Measurements from ENCODE around the gene ANP32A. TPM values are rescaled to one million over a fixed set of nuclear protein-coding genes. Genes with fewer than 3 reads are reported as not detected.
"Not testable (repeated sequence)": the region's sequence is repeated elsewhere in the genome, so short reads cannot be mapped to it uniquely, and the experiment has no call there.

Gene ANP32A
- total RNA-seq, 1 donor from 2014 or later: 90.3 TPM

DNA sequence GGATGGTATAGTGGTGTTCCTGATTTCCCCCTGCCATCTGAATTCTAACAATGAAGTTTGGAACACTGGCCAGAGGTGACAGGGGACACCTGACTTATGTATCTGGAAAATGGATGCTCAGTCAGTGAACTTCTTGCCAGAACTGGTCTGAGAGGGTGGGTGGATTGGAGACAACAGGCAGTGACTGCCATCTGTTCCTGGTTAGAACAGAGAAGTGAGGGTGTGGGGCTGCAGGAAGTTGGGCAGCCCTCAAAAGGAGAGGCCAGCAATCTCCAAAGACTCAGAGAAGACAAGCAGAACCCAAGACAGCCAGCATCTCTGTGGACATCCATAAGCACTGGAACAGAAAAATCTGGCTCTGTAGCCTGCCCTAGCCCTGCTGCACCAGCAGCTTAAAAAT lies 50.5 kb downstream of the ANP32A start:
- no peak for ATAC-seq
- no peak for DNase-seq (ENCODE audit: low spot score)
- intact Hi-C loops (cut with DNase I): no loop called here

GRCh38 chr15:68769702-68770101 lies 51.0 kb downstream of the ANP32A start:
- no peak for DNase-seq (ENCODE audit: low spot score)
- intact Hi-C loops (cut with DNase I): no loop called here
- ATAC-seq: no peak

- ATAC-seq (no peak), DNase-seq (ENCODE audit: low spot score) (no peak)
- intact Hi-C loops (cut with DNase I): no loop called here
Measured at GRCh38 chr15:68768321-68768720, 52.4 kb downstream of the ANP32A start.

- DNase-seq (ENCODE audit: low spot score): no peak
- intact Hi-C loops (cut with DNase I): no loop called here
- ATAC-seq: no peak
Measured at GRCh38 chr15:68767833-68768232, 52.9 kb downstream of the ANP32A start.

DNA sequence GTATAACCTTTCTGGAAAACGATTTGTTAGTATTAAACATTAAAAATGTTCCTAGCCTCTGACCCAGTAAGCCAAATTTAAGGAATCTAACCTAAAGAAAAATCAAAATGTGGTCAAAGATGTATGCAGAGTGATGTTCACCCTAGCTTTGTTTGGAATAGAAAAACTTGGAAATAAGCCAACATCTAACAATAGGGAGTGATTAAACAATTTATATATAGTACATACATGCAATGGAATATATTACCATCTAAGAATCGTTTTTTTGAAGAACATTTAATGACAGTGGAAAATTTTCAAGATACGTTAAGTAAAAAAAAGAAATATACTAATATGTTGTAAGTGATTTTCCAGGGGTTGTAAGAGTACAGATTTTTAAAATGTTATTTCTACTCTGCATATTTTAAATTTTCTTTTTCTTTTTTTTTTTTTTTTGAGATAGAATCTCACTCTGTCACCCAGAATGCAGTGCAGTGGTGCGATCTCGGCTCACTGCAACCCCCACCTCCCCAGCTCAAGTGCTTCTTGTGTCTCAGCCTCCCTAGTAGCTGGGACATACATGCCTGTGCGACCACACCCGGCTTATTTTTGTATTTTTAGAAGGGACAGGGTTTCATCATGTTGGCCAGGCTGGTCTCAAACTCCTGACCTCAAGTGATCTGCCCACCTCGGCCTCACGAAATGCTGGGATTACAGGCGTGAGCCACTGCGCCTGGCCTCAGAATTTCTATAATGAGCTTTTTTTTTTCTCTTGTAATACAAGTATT lies 54.9 kb downstream of the ANP32A start:
- intact Hi-C loops (cut with DNase I): no loop called here
- DNase-seq (ENCODE audit: low spot score): no peak
- no peak for ATAC-seq

DNA sequence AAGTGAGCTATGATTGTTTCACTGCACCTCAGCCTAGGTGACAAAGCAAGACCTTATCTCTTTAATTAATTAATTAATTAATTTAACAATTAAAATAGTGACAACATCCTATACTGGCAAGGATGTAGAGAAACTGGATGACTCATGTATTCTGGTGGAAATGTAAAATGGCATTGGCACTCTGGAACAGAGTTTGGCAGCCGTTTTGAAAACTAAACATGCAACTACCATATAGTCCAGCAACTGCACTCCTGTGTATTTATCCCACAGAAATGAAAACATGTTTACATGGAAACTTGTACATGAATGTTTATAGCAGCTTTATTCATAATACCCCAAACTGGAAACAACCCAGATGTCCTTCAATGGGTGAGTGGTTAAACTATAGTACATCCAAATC lies 56.6 kb downstream of the ANP32A start:
- ATAC-seq: no peak
- intact Hi-C loops (cut with DNase I): no loop called here
- no peak for DNase-seq (ENCODE audit: low spot score)

- intact Hi-C loops (cut with DNase I): no loop called here
- ATAC-seq (no peak), DNase-seq (ENCODE audit: low spot score) (no peak)
Measured at GRCh38 chr15:68763063-68763462, 57.6 kb downstream of the ANP32A start.

DNA sequence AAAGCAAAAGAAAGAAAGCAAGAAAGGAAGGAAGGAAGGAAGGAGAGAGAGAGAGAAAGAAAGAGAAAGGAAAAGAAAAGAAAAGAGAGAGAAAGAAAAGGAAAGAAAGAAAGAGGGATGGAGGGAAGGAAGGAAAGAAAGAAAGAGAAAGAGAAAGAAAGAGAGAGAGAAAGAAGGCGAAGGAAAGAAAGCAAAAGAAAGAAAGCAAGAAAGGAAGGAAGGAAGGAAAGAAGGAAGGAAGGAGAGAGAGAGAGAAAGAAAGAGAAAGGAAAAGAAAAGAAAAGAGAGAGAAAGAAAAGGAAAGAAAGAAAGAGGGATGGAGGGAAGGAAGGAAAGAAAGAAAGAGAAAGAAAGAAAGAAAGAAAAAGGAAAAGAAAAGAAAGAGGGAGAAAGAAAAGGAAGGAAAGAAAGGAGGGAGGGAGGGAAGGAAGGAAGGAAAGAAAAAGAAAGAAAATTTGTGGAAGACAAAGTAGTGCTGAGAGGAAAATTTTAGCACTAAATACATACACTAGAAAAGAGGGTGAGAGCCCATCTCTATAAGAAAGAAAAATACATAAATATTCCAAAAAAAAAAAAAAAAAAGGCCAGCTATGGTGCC lies 60.6 kb downstream of the ANP32A start:
- intact Hi-C loops (cut with DNase I); DNase-seq (ENCODE audit: low spot score): not testable (repeated sequence)

DNA sequence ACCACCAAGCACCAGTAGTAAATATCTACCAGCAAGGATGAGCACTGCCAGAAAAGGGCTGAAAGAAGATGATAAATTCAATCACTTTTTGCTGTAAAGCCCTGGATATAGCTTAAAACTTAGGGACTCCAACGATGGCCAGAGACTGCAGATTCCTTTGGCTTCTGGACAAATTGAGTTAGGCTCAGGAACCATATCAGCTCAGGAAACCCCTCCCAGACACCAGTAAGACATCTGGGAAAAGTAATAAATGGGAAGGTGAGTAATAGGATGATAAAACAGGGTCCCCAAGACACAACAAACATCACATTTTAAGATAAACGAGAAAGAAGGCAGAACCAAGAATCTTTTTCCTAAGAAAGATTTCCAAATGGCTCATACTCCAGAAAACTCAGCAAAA lies 65.0 kb downstream of the ANP32A start:
- DNase-seq (ENCODE audit: low spot score) (no peak), ATAC-seq (no peak)
- intact Hi-C loops (cut with DNase I): no loop called here

More for the DNA sequence above, 60.6 kb downstream of the ANP32A start:
- ATAC-seq: not testable (repeated sequence)

GRCh38 chr15:68751622-68752021 lies 69.1 kb downstream of the ANP32A start:
- intact Hi-C loops (cut with DNase I): no loop called here
- ATAC-seq: no peak

DNA sequence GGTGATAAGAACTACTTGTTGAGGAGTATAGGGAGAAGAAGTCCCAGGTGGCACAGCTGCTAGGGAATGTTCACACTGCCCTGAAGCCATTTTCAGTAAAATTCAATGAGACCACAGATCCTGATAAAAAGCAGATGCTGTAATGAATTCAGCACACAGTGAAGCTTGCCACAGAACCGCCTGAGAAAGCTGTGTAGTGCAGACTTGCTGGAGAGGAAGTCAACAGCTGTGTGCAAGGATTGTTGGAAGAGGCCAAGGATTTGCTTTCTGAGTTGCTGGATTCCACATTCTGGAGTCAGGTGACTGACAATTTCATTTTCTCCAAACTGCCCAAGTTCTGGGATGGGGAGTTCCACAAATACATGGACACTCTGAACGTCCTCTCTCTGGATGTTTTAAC lies 70.9 kb downstream of the ANP32A start:
- DNase-seq (ENCODE audit: low spot score): no peak
- intact Hi-C loops (cut with DNase I): no loop called here
- ATAC-seq: no peak

More at GRCh38 chr15:68751622-68752021, 69.1 kb downstream of the ANP32A start:
- no peak for DNase-seq (ENCODE audit: low spot score)

GRCh38 chr15:68749365-68749764 lies 71.3 kb downstream of the ANP32A start:
- no peak for ATAC-seq
- DNase-seq (ENCODE audit: low spot score): no peak
- intact Hi-C loops (cut with DNase I): no loop called here

DNA sequence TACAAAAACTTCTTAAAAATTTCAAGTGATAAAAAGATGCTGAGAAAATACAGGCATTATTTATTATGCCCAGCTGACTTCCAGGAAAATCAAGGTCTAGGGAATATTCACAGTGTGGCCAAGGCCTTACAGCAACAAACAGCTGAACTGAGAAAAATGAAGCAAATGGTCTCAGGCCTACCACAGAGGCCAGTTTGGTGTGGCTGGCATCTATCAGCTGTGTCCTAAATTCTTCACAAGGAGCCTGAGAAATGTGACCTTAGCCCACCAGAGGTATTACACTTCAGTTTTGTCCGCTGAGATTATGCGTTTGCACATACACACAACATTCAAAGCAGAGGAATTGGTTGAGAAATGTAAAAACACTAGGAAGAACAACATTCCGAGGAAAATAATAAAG lies 77.4 kb downstream of the ANP32A start:
- intact Hi-C loops (cut with DNase I): no loop called here
- no peak for DNase-seq (ENCODE audit: low spot score)
- ATAC-seq: no peak

DNA sequence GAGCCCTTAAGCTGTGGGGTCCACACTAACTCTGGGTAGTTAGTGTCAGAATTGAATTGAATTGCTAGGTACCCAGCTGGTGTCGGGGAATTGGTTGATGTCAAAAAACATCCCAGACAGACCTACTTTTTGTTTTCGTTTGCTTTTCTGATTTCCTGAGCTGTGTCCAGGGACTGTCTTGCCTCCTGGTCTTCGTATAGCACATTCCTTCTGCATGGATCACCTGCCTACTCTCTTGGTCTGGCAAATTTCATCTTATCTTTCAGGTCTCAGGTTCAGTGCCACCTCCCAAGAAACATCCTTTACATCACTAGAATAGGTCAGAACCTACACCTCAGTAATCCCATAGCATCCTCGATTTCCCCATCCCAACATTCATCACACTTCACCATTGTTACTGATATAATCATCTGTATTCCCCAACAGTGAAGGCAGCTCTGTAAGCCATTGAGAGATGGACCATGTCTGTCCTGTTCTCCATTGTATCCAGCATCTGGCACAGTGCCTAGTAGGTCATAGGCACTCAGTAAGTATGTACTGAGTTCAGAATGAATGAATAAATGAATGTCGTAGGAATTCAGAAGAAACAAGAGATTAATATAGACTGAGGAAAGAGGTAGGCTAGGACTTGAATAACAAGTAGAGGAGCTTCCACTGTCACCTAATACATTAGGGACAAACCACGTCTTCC lies 81.2 kb downstream of the ANP32A start:
- no peak for ATAC-seq
- intact Hi-C loops (cut with DNase I): no loop called here
- DNase-seq (ENCODE audit: low spot score): no peak

- ATAC-seq (no peak), DNase-seq (ENCODE audit: low spot score) (no peak)
- intact Hi-C loops (cut with DNase I): no loop called here
Measured at GRCh38 chr15:68735610-68736009, 85.1 kb downstream of the ANP32A start.

GRCh38 chr15:68734881-68735280 lies 85.8 kb downstream of the ANP32A start:
- ATAC-seq: no peak
- no peak for DNase-seq (ENCODE audit: low spot score)
- intact Hi-C loops (cut with DNase I): loop anchor here (5.0 kb wide), 1 partner anchor 193 kb away; no protein-coding TSS in a partner anchor

DNA sequence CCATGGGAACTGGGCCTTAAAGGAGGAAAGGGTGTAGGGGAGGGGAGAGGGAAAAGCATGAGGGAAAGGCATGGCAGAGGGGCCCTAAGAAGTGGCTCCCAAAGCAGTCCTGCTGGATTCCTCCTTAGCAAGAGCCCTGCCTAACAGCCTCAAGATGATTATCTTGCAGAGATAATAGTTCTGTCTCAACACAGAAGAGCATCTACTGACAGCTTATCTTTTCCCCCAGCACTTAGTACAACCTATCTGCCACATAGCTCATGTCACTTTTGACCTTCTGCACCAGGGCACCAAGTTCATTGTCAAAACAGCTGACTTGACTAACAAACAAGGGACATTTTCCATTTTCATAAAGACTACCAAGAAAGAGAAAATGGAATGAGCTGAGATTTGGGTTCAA lies 86.3 kb downstream of the ANP32A start:
- DNase-seq (ENCODE audit: low spot score) (no peak), ATAC-seq (no peak)
- intact Hi-C loops (cut with DNase I): loop anchor here (5.0 kb wide), 1 partner anchor 192 kb away; no protein-coding TSS in a partner anchor

DNA sequence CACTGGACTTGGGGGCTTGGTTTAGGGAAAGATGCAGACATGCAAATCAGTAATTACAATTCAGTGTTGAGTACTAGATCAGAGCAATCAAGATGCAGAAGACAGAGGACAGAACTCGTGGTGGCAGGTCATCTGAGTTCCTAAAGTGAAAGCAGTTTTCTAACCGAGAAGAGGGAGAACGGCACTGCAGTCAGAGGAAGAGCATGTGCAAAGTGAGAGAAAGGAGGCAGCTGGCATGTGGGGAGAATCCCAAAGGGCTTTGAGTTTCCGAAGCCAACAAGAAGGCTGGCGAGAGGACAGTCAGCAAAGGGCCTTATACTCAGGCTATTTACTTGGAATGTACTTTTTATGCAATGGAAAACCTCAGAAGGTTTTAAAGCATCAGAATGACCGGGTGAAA lies 87.0 kb downstream of the ANP32A start:
- intact Hi-C loops (cut with DNase I): loop anchor here (5.0 kb wide), 1 partner anchor 191 kb away; no protein-coding TSS in a partner anchor
- ATAC-seq: no peak
- DNase-seq (ENCODE audit: low spot score): no peak

GRCh38 chr15:68732451-68732850 lies 88.2 kb downstream of the ANP32A start:
- no peak for ATAC-seq
- intact Hi-C loops (cut with DNase I): loop anchor here (5.0 kb wide), 1 partner anchor 190 kb away; no protein-coding TSS in a partner anchor
- no peak for DNase-seq (ENCODE audit: low spot score)
